ENCODE measurements around the gene RNU7-1.

RNU7-1 gene

DNA sequence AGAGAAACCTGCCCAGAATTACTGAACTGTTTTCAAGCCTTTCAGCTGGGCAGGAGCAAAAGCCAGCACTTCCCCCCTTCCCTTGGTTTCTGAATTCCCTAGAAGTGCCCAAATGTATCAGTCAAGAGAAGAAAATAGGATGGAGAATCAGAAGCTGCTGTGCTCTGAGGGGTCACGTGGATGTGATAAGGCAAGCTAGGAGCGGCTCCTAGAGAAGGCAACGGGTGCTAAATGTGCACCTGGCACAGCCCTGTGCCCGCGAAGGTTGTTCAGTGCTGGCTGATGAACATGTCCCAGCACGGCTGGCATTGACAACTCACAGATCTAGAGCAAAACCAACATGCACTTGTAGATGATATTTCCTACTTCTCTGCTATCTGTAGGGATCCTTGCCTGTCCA is 35.4 kb downstream of the RNU7-1 start:
- intact Hi-C loops (cut with DNase I), result loop anchor here (10.0 kb wide), 1 partner anchor 116 kb away; the partner anchor contains the start of gene C1R
- DNase-seq, result peak in 1 of 10 donors; percentile 58

- intact Hi-C loops (cut with DNase I), result loop anchor here (10.0 kb wide), 1 partner anchor 115 kb away; the partner anchor contains the start of gene C1R
- no peak for DNase-seq
These were observed 35.8 kb downstream of the RNU7-1 start for GRCh38 chr12:6979453-6979852.

- DNase-seq, result no peak
- intact Hi-C loops (cut with DNase I), result no loop called here
These were observed 36.5 kb downstream of the RNU7-1 start for GRCh38 chr12:6980075-6980474.

GRCh38 chr12:6980740-6981139 is 37.1 kb downstream of the RNU7-1 start:
- intact Hi-C loops (cut with DNase I), result no loop called here
- DNase-seq, result no peak

DNA sequence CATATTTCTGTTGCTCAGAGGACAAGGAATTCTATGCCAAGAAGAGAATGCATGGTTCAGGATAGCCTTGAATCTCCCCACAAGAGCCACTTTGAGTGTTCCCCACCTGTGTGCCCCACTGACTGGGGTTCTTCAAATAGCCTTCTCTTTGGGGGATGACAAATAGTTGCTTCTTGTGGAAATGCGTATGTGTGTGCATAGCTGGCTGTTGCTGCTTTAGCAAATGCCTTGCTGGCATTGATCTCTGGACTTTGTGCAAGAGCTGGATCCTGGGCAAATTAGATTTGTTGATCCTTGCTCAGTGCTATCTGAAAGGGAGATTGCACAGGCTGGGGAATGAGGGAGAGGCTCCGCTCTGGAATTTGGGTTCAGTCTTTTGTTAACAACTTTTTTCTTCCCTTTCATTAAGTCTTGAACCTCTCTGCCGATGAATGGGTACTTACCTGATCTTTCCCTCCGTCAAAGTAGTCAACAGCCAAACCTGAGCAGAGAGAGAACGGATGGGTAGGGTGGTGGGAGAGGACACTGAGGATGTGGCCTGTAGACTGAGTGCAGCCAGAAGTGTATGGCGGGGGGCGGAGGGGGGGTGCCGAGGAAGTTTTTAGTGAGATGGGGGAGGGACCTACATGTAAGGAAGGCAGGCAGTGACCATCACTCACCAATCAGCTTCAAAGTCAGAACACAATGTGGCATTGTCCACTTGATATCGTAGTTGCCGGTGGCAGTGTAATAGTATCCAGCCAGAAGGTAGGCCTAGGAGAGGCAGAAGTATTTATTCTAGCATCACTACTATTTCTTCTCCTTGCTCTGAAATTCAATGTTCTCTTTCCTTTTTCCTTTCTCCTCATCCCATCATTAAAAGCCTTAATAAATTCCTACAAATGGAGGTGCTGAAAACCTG is 37.8 kb downstream of the RNU7-1 start:
- no peak for DNase-seq
- intact Hi-C loops (cut with DNase I), result no loop called here

GRCh38 chr12:6982532-6982931 is 38.9 kb downstream of the RNU7-1 start:
- intact Hi-C loops (cut with DNase I), result no loop called here
- DNase-seq, result no peak

DNA sequence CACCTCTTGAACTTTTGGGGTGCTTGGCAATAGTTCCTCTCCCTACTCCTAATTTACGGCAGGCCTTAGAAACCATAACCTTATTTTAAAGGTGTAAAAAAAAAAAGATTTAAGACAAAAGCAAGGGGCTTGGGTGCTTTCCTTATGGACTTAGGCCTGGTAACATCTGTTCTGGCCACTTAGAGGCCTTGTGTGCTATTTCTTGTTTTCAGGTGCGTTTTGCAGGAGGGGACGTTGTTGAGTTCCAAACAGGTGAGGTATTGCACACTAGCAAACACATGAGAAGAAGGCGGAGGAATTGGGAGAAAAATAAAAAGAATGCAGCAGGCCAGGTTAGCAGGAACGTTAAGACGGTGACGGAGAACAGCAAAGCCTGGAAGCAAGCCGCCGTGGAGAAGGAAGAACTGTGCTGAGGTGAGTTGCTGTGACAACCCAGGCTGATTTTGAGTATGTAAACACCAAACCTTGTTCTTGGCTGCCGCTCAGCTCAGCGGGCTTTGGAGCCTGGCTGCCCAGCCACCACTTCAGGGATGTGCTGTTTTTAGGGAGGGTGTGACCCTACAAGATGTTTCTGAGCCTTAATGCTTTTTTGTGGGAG is 44.4 kb downstream of the RNU7-1 start:
- peak in 2 of 10 donors; percentile 34 to 71 for DNase-seq
- intact Hi-C loops (cut with DNase I), result no loop called here

Measured in posterior cingulate gyrus (tissue), 11 donors.